NCI-H187 treated with DMSO at 0.1 percent for 48 hours (cell line): ENCODE results near the gene IL19.
A peak's percentile ranks its signal among the peaks of the same experiment; 100 is the strongest.

ENCODE experiments used
- DNase-seq: peaks from one replicate; lab custom pipeline; 2025; lab: John Stamatoyannopoulos, UW

The IL19 gene

GRCh38 chr1:206859082-206859521 lies 88.5 kb downstream of the IL19 start:
- DNase-seq: no peak

- DNase-seq: no peak
Observed at GRCh38 chr1:206860165-206860564, 89.6 kb downstream of the IL19 start.

DNA sequence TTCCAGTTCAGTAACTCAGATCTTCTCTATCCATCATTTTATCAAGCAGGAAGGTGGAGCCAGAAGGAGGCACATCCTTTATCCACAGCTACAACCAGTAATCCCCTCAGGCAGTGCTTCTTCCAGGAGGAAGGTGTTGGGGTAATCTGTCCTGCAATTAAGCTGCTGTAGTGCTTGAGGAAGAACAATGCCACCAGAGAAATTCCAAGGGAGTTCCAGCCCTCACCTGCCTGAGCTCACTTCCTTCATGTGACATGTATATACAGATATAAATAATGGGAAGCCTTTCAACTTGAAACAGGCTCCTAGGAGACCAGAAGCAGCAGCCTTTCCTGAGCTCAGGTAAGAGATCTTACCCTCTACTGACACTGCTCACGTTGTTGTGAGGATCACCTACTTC lies 92.7 kb downstream of the IL19 start:
- DNase-seq: no peak

DNA sequence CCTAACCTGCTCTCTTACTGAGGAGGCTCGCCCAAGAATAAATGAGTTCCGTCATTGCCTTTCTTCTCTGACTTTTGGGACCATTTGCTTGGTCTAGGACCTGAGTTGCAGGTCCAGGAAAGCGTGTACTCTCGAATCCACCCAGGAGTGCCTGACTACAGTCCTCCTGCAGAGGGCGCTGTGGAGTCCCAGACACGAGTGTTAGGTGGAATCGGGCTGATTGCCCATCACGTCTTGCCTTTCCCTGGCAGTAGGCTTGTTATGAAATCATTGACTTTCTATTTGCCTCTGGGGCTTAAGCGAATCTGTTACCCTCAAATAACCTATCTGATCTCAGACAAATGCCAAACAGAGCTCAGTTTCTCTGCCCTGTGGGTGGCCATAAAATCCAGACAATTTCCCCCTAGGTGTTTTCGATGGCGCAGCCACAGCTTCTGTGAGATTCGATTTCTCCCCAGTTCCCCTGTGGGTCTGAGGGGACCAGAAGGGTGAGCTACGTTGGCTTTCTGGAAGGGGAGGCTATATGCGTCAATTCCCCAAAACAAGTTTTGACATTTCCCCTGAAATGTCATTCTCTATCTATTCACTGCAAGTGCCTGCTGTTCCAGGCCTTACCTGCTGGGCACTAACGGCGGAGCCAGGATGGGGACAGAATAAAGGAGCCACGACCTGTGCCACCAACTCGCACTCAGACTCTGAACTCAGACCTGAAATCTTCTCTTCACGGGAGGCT lies 94.5 kb downstream of the IL19 start, which contains the start of gene IL20:
TSS of gene IL20 (plus strand) at position 685 of the 733 bp plus-strand sequence. CDS start 230 bp downstream, outside the sequence.
- peak; percentile 46 for DNase-seq

- DNase-seq: no peak
Observed at GRCh38 chr1:206866062-206866461, 95.5 kb downstream of the IL19 start.

DNA sequence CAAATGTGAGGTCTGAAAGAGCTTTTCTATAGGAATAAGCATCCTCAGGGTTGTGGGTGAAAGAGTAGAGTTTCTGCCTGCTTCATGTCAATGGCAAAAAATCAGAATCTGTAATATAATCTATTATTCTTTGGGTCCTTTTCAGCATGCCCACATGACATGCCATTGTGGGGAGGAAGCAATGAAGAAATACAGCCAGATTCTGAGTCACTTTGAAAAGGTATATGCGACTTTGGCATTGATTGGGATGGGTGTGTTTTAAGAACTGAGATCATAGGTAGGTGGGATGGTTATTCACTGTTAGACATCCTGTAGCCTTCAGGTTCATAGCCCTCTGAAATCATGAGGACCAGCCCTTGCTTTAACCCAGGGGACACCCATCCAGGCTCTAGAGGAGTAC lies 96.7 kb downstream of the IL19 start:
- DNase-seq: no peak

- no peak for DNase-seq
Observed at GRCh38 chr1:206867716-206868115, 97.1 kb downstream of the IL19 start.

DNA sequence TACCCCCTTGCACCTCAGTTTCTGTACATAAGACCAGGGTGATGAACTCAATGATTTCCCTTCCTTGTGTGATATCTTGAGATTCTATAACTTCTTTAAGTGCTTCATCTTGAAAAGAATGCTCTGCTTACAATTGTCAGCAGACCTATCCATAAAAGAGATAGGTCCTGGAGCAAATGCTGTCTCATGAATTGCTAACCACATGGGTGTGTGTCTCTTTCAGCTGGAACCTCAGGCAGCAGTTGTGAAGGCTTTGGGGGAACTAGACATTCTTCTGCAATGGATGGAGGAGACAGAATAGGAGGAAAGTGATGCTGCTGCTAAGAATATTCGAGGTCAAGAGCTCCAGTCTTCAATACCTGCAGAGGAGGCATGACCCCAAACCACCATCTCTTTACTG lies 97.7 kb downstream of the IL19 start:
- DNase-seq: no peak

DNA sequence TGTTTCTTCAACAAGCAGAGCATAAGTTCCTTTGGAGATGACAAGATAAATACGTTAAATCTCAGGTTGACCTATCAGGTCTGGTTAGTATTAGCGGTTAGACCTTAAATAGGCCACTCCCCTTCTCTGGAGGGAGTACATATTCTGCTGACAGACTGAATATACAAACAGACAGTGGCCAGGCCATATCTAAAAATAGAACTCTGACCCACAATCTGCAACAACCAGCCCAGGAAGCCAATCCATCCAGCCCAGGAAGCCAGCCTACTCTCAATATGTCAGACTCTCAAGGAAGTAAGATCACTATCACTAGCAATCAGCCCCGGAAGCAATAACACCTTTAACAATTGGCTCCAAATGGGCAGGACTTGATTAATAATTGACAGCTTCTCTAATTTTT lies 101.6 kb downstream of the IL19 start:
- no peak for DNase-seq

- no peak for DNase-seq
Observed at GRCh38 chr1:206873603-206874188, 103.1 kb downstream of the IL19 start.

DNA sequence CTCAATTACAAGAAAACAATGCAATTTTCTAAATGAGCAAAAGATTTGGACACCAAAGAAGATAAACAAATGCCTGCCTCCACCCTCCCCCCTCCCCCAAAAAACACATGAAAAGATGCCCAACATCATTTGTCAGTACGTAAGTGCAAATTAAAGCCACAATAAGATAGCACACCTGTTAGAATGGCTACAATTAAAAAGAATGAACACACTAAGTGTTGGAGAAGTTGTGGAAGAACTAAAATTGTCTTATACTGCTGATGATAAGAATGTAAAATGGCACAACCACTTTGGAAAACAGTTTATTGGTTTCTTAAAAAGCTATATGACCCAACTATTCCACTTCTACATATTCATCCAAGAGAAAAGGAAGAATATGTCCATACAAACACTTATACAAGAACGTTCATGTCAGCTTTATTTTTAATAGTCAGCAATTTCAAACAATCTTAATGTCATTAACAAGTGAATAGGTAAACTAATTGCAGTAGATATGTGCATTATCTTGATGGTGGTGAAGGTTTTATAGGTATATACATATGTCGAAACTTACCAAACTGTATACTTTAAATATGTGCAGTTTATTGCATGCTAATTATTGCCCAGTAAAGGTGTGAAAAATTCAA lies 105.3 kb downstream of the IL19 start:
- DNase-seq: no peak

GRCh38 chr1:206878456-206878855 lies 107.9 kb downstream of the IL19 start:
- DNase-seq: no peak

GRCh38 chr1:206880314-206880713 lies 109.7 kb downstream of the IL19 start:
- DNase-seq: no peak

GRCh38 chr1:206882555-206882954 lies 112.0 kb downstream of the IL19 start:
- DNase-seq: no peak

DNA sequence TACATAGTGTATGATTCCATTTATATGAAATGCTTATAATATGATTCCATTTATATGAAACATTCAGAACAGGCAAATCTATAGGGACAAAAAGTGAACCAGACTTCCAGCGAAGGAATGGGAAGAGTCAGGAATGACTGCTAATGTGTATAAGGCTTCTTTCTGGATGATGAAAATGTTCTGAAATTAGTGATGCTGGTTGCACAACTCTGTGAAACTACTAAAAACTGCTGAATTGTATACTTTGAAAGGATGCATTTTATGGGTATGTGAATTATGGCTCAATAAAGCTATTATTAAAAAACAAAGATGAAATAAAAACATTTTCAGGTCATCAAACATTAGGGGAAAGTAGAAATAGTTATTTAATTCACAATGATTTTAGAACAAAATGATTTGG lies 112.6 kb downstream of the IL19 start:
- DNase-seq: no peak

GRCh38 chr1:206883876-206884275 lies 113.3 kb downstream of the IL19 start:
- DNase-seq: no peak

DNA sequence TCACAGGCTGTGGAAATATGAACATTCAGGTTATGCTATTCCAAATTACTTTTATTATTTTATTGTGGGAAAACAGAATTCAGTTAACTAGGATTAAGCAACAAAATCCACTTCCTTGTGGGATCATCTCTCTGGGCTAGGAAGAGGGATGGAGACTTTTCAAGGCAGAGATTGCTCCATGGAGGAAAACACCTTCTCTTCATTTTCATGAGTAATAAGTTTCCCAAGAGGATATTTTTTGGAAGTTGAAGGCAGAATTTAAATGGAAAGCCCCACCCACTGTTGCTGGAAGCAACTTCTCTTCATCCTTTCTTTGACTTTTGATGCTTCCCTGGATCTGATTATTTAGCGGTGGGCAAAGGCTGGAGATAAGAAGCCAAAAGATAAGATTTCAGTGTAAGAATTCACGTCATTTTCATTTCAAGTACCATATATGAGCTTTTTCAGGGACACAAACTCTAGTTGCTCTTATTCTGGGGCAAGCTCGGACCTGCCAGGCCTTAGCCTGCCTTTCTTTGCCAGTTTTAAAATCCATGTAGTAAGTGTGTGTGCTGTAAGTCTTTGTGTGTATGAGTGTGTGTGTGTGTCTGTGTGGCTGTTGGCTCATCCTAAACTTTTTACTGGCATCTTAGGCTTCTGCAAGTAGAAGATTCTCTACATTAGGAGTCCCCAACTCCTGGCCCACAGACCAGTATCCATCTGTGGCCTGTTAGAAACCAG lies 114.9 kb downstream of the IL19 start:
- no peak for DNase-seq

DNA sequence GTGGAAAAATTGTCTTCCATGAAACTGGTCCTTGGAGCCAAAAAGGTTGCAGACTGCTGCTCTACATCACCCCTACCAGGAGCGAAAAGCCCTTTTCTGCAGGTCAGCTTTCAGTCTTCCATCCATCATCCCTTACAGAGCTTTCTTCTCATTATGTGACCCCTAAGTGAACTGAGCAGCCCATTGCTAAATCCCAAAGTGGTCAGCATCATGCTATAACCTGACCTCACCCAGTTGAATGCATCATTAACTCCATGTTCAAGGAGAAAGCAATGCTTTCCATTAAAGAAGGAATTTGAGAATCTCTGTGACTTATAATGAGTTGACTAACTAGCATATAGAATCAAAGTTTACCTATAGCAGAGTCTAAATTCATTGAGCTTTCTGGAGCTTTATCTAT lies 116.3 kb downstream of the IL19 start:
- no peak for DNase-seq

DNA sequence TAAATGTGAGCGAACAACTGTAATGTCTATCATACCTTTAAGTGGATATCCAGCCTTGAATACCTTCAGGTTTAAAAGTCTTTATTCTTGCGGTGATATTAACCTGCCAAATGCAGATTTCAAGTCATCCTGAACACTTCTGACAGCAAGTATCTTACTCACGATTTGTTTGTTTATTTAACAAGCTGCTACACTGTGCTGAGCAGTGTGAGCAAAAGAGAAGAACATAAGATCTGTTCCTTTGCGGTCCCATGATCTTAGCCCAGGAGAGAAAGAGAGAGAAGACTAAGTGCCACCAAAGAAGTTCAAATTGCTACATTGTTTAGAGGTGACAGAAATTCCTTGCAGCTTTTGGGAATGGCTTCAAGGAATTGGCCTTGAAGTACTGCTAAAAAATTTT lies 117.1 kb downstream of the IL19 start:
- no peak for DNase-seq

GRCh38 chr1:206890125-206891060 lies 119.8 kb downstream of the IL19 start:
- no peak for DNase-seq

DNA sequence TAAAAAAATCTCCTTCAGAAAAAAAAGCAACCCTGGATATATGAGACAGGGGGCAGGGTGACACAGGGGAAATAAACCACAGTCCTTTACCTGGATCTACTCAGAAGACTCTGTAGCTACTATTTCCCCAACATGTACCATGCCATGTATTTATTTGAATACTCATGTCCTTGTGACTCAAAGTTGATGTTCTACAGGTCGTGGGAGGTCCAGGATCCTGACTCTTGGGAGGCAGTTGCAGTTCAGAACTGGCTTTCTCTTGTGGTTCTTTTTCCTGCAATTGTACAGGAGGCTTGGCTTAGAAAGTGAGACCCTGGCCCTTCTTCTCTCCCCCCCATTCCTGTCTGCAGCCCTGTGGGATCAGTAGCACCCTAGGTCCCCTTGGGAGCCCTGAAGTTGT lies 120.8 kb downstream of the IL19 start:
- DNase-seq: no peak
